HepG2 (cell line): ENCODE data around the gene NINJ2. TPM values are rescaled to one million over a fixed set of nuclear protein-coding genes. Genes with fewer than 3 reads are reported as not detected.

Source experiments
- ATAC-seq: fragments of 200-7000 bp; cut with Tn5 transposase; 3 replicates; pipeline ENCODE4 v1.9.1; 2020; ENCODE audit warnings: mild to moderate bottlenecking, moderate library complexity
- BruUV-seq: library from RNA; stranded (reverse); fragments of 400-500 nt; replicated peaks from 2 replicates; lab custom pipeline; 2021; lab: Mats Ljungman, UMichigan
- CTCF ChIA-PET: fragments of 300-600 bp; formaldehyde crosslinking; extraction: SDS; loops from one replicate; lab custom pipeline; 2021; ENCODE audit warnings: low total read pairs, inconsistent platforms, low intra/inter-chr PET ratio; lab: Yijun Ruan, JAX
- POLR2A ChIA-PET: fragments of 350-600 bp; sonication (Branson Sonifier 250); formaldehyde crosslinking; loops from one replicate; lab custom pipeline; 2020; ENCODE audit warnings: antibody characterized with exemption, inconsistent platforms; lab: Yijun Ruan, JAX
- DNase-seq: peaks from one replicate; pipeline ENCODE4 v3.0.0-alpha.2; 2015; ENCODE audit warnings: low spot score
- FAIRE-seq: peaks from 3 replicates; lab custom pipeline; 2011; peaks lifted over from hg19 to GRCh38; lab: Jason Lieb, UNC
- H2AFZ ChIP-seq: one replicate; pipeline ENCODE4 v1.6.1; 2011; ENCODE audit warnings: low read length, inconsistent platforms
- H3K27ac ChIP-seq: fragments of 300-600 bp; 3 replicates; pipeline ENCODE4 v1.8.0; 2011; ENCODE audit warnings: mixed run types, mild to moderate bottlenecking, mixed read lengths, low read length, inconsistent platforms; ENCODE audit not compliant: insufficient read depth; ENCODE audit errors: extremely low read length
- H3K27me3 ChIP-seq, 2 experiments: fragments of 200-600 bp in 1 of 2; 2 replicates in 1 of 2; 3 replicates in 1 of 2; pipeline versions ENCODE4 v1.6.0 to v1.8.0; 2011; ENCODE audit warnings: low read length in 2 of 2, mild to moderate bottlenecking in 2 of 2, moderate library complexity in 2 of 2, inconsistent platforms in 1 of 2; ENCODE audit not compliant: insufficient read depth in 2 of 2, control insufficient read depth in 1 of 2
- H3K36me3 ChIP-seq, 2 experiments: fragments of 200-600 bp in 1 of 2; replicated peaks in 1 of 2; 2 replicates in 1 of 2; 3 replicates in 1 of 2; pipeline versions ENCODE4 v1.5.1 to v1.8.0; 2011; ENCODE audit warnings: low read length in 2 of 2, inconsistent platforms in 1 of 2; ENCODE audit not compliant: insufficient read depth in 2 of 2, control insufficient read depth in 1 of 2
- H3K4me1 ChIP-seq: 2 replicates; pipeline ENCODE4 v1.5.1; 2012; ENCODE audit warnings: low read length, inconsistent platforms; ENCODE audit not compliant: insufficient read depth
- H3K4me2 ChIP-seq: 2 replicates; pipeline ENCODE4 v1.6.0; 2011; ENCODE audit warnings: low read depth, low read length, inconsistent platforms
- H3K4me3 ChIP-seq, 3 experiments: fragments of 200-600 bp in 1 of 3; sonication (generic), shearing (Covaris generic) in 1 of 3; replicated peaks in 1 of 3; 2 replicates each; pipeline ENCODE4 v1.5.1; 2011 to 2016; ENCODE audit warnings: low read length in 3 of 3, inconsistent platforms in 2 of 3, low read depth in 2 of 3, mild to moderate bottlenecking in 2 of 3, control low read depth in 1 of 3, mixed read lengths in 1 of 3; ENCODE audit not compliant: insufficient read depth in 1 of 3
- H3K79me2 ChIP-seq: one replicate; pipeline ENCODE4 v1.6.1; 2011; ENCODE audit warnings: low read length, inconsistent platforms; ENCODE audit not compliant: insufficient read depth
- H3K9ac ChIP-seq: 2 replicates; pipeline ENCODE4 v1.6.0; 2011; ENCODE audit warnings: mild to moderate bottlenecking, low read depth, low read length, inconsistent platforms; ENCODE audit not compliant: insufficient read depth
- H3K9me3 ChIP-seq: 2 replicates; pipeline ENCODE4 v1.5.1; 2012; ENCODE audit warnings: mild to moderate bottlenecking, low read length
- H4K20me1 ChIP-seq: 2 replicates; pipeline ENCODE4 v1.6.0; 2011; ENCODE audit warnings: inconsistent platforms, mild to moderate bottlenecking, low read length, moderate library complexity; ENCODE audit not compliant: insufficient read depth
- GLI4 ChIP-seq: sonication (generic); formaldehyde crosslinking; IDR thresholded peaks from 2 replicates; pipeline ENCODE4 v1.5.1; 2020; ENCODE audit warnings: missing genetic modification reagents, mild to moderate bottlenecking, moderate library complexity, borderline replicate concordance
- ISL2 ChIP-seq: sonication (generic); formaldehyde crosslinking; IDR thresholded peaks from 2 replicates; pipeline ENCODE4 v1.5.0; 2020; ENCODE audit warnings: missing genetic modification reagents
- KDM1A ChIP-seq: IDR thresholded peaks from 2 replicates; pipeline ENCODE4 v1.6.1; 2016; ENCODE audit warnings: missing compliant biosample characterization
- MED1 ChIP-seq: sonication (generic); formaldehyde crosslinking; IDR thresholded peaks from 2 replicates; pipeline ENCODE4 v1.4.0; 2020; ENCODE audit warnings: missing genetic modification reagents
- TEAD3 ChIP-seq: optimal IDR thresholded peaks from 2 replicates; pipeline ENCODE3; 2016; ENCODE audit warnings: borderline replicate concordance
- YEATS4 ChIP-seq: sonication (generic); formaldehyde crosslinking; IDR thresholded peaks from 2 replicates; pipeline ENCODE4 v1.4.0; 2020; ENCODE audit warnings: missing genetic modification reagents, borderline replicate concordance
- ZC3H4 ChIP-seq: sonication (generic); formaldehyde crosslinking; IDR thresholded peaks from 2 replicates; pipeline ENCODE4 v1.4.0; 2020; ENCODE audit warnings: missing genetic modification reagents, borderline replicate concordance
- ZFP41 ChIP-seq: sonication (generic); formaldehyde crosslinking; IDR thresholded peaks from 2 replicates; pipeline ENCODE4 v1.4.0; 2020; ENCODE audit warnings: mild to moderate bottlenecking, missing genetic modification reagents, borderline replicate concordance
- ZFP62 ChIP-seq: sonication (generic); formaldehyde crosslinking; IDR thresholded peaks from 2 replicates; pipeline ENCODE4 v1.4.0; 2020; ENCODE audit warnings: missing genetic modification reagents
- ZNF431 ChIP-seq: sonication (generic); formaldehyde crosslinking; IDR thresholded peaks from 2 replicates; pipeline ENCODE4 v1.9.0; 2022; ENCODE audit warnings: missing genetic modification reagents, low read depth, mild to moderate bottlenecking, borderline replicate concordance
- ZNF597 ChIP-seq: sonication (generic); formaldehyde crosslinking; IDR thresholded peaks from 2 replicates; pipeline ENCODE4 v1.5.0; 2020; ENCODE audit warnings: missing genetic modification reagents
- ZNF704 ChIP-seq: sonication (generic); formaldehyde crosslinking; IDR thresholded peaks from 2 replicates; pipeline ENCODE4 v1.8.1; 2023; ENCODE audit warnings: mild to moderate bottlenecking, inconsistent platforms, moderate library complexity, missing genetic modification reagents, borderline replicate concordance
- ZNF768 ChIP-seq: sonication (generic); formaldehyde crosslinking; IDR thresholded peaks from 2 replicates; pipeline ENCODE4 v1.4.0; 2020; ENCODE audit warnings: missing genetic modification reagents
- ZNF879 ChIP-seq: sonication (generic); formaldehyde crosslinking; IDR thresholded peaks from 2 replicates; pipeline ENCODE4 v1.8.1; 2023; ENCODE audit warnings: missing genetic modification reagents
- WGBS: methylation state at CpG from one replicate; pipeline ENCODE4 v1.1.6; 2017; ENCODE audit warnings: low lambda C conversion rate; 5-methylcytosine and 5-hydroxymethylcytosine counted together
- in situ Hi-C: cut with HindIII; loops from 2 replicates; pipeline ENCODE4 v1.10.0; 2017; ENCODE audit warnings: low pct_unique_long_range_greater_than_20kb; ENCODE audit not compliant: extremely low pct_ligation_motif_present
- intact Hi-C: fragments of 100-400 bp; cut with micrococcal nuclease; formaldehyde crosslinking; loops from one replicate; pipeline ENCODE4 v1.10.0; 2022; ENCODE audit not compliant: unreplicated experiment
- polyA plus RNA-seq, 8 experiments: library from polyadenylated mRNA; depleted of rRNA in 3 of 8; stranded (reverse) in 7 of 8; unstranded in 1 of 8; fragments of >200 nt; fragmentation: Illumina TruSeq in 4 of 8; extraction: Trizol in 4 of 8; gene quantifications; 2 replicates each; pipeline versions ENCODE4 v1.2.1 to v1.2.3, GENCODE V29; 2011 to 2016; ENCODE audit warnings: low read depth in 4 of 8, missing spikeins in 1 of 8, mixed read lengths in 1 of 8; ENCODE audit not compliant: insufficient read depth in 1 of 8
- total RNA-seq, 5 experiments: library from RNA; depleted of rRNA; stranded (reverse); fragments of >200 nt; fragmentation: Illumina TruSeq; extraction: Trizol; gene quantifications; 2 replicates each; pipeline ENCODE4 v1.2.3, GENCODE V29; 2016; ENCODE audit warnings: low read depth in 1 of 5
- TF ChIP-seq, protein P1 (sequence below): sonication (generic); formaldehyde crosslinking; IDR thresholded peaks from 2 replicates; pipeline ENCODE4 v1.4.0; 2020; ENCODE audit warnings: mild to moderate bottlenecking, missing genetic modification reagents
- TF ChIP-seq, protein P2 (sequence below), 2 experiments: sonication (generic) in 1 of 2; formaldehyde crosslinking in 1 of 2; IDR thresholded peaks; 2 replicates each; pipeline versions ENCODE4 v1.5.1 to v1.6.1; 2011 to 2020; ENCODE audit warnings: borderline replicate concordance in 1 of 2, low read depth in 1 of 2, low read length in 1 of 2, mild to moderate bottlenecking in 1 of 2, missing genetic modification reagents in 1 of 2, moderate library complexity in 1 of 2

NINJ2 gene
- total and polyA plus RNA-seq, 2 of the 13 experiments (the other 11 are each of a cell fraction or from before 2014, with no cell fraction given): 0.62 to 3.8 TPM

DNA sequence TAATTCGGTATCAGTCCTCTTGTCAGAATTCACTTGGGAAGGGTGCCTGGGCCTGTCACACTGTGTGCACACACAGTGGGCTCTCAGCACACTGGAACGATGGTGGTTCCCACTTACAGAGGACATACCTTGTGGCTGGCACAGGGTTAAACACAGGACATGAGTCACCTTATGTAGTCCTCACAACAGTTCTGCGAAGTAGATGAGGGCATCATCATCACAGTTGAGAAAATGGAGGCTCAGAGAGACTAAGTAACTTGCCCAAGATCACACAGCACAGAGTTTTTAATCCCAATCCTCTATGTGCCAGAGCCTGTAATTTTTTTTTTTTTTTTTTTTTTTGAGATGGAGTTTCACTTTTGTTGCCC is 90.7 kb downstream of the NINJ2 start:
- Histone ChIP-seq H2AFZ (no peak overlapping the region), H3K9ac (peak overlapping the region; percentile 80), H4K20me1 (no peaks in the 10 kb centered on the region), H3K79me2 (no peaks in the 10 kb centered on the region), H3K4me1 (peaks cover 75% of the 10 kb centered on the region), H3K9me3 (no peaks in the 10 kb centered on the region), H3K4me2 (peak overlapping the region; percentile 98), H3K4me3 (peak overlapping the region in 2 of 3 experiments; percentile 73 to 80; a peak in 2 of 6 replicates), H3K36me3 (no peaks in the 10 kb centered on the region), H3K27ac (peak overlapping the region; percentile 86), H3K27me3 (no peaks in the 10 kb centered on the region; a peak in 1 of 5 replicates)
- in situ Hi-C loops: loop anchor here (5.0 to 25.0 kb wide), 4 partner anchors 180 to 1015 kb away; partner anchors contain the start of genes FBXL14 and WNK1
- FAIRE-seq (no peak), DNase-seq (peak; percentile 27), ATAC-seq (no peak)
- ChIA-PET CTCF (no interaction called here), POLR2A (interaction anchor here (1.0 to 2.9 kb wide), 5 partner anchors 11 to 183 kb away, joined by 3 to 22 read pairs (median 8); partner anchors contain the start of genes KDM5A and WNK1)
- intact Hi-C loops: loop anchor here (10.0 kb wide), 2 partner anchors 72 to 1032 kb away; no protein-coding TSS in a partner anchor
- 41% methylated on average over 2 of the region's 3 CpGs for WGBS
- no TSS peak for BruUV-seq
- peak; percentile 17 for TF ChIP-seq TEAD3
- 0 out of 2 replicates have a peak, but pooled peaks have one; percentile 2 for TF ChIP-seq ZC3H4 (CRISPR knock-in tag)
- TF ChIP-seq, protein P1, sequence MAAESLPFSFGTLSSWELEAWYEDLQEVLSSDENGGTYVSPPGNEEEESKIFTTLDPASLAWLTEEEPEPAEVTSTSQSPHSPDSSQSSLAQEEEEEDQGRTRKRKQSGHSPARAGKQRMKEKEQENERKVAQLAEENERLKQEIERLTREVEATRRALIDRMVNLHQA (CRISPR knock-in tag): no peak
- no peak for TF ChIP-seq GLI4 (CRISPR knock-in tag)
- no peak for TF ChIP-seq ZNF597 (CRISPR knock-in tag)
- peak; percentile 81; the same call in 1 of the 2 replicates for TF ChIP-seq ZNF768 (CRISPR knock-in tag)
- TF ChIP-seq ZNF431 (CRISPR knock-in tag): 0 out of 2 replicates have a peak, but pooled peaks have one; percentile 21
- TF ChIP-seq YEATS4 (CRISPR knock-in tag): 0 out of 2 replicates have a peak, but pooled peaks have one; percentile 16
- TF ChIP-seq ZNF879 (CRISPR knock-in tag): no peak
- no peak for TF ChIP-seq ISL2
- 0 out of 2 replicates have a peak, but pooled peaks have one; percentile 6 for TF ChIP-seq ZFP41
- TF ChIP-seq, protein P2, sequence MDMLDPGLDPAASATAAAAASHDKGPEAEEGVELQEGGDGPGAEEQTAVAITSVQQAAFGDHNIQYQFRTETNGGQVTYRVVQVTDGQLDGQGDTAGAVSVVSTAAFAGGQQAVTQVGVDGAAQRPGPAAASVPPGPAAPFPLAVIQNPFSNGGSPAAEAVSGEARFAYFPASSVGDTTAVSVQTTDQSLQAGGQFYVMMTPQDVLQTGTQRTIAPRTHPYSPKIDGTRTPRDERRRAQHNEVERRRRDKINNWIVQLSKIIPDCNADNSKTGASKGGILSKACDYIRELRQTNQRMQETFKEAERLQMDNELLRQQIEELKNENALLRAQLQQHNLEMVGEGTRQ (IDR thresholded peaks at IDR 0.05; ENCODE audit: low read depth, low read length): no peak
- TF ChIP-seq, protein P2 (CRISPR knock-in tag; IDR thresholded peaks at IDR 0.05; ENCODE audit: borderline replicate concordance): no peak
- 0 out of 2 replicates have a peak, but pooled peaks have one; percentile 28 for TF ChIP-seq MED1 (CRISPR knock-in tag)
- no peak for TF ChIP-seq ZNF704
- no peak for TF ChIP-seq ZFP62 (CRISPR knock-in tag)
- peak; percentile 25; the same call in 1 of the 2 replicates for TF ChIP-seq KDM1A
